Body of pancreas (tissue), 4 donors: ENCODE results near the gene ACE. TPM values are rescaled to one million over a fixed set of nuclear protein-coding genes. Genes with fewer than 3 reads are reported as not detected.
A peak's percentile ranks its signal among the peaks of the same experiment; 100 is the strongest.

Experiments
- ATAC-seq: fragments of 150-250 bp; one replicate; pipeline ENCODE4 v1.9.1; 2016
- DNase-seq, 4 donors: peaks; one replicate each; pipeline ENCODE4 v3.0.0-alpha.2; 2019
- H3K27ac ChIP-seq, 4 donors: fragments of 200-600 bp; sonication (generic); 1 replicate in 3 of 4; 2 replicates in 1 of 4; pipeline versions ENCODE4 v1.5.1 to v1.6.1; 2016 to 2019; ENCODE audit warnings: mild to moderate bottlenecking in 1 of 4, mixed read lengths in 1 of 4, moderate library complexity in 1 of 4
- H3K27me3 ChIP-seq, 2 donors: fragments of 200-600 bp; sonication (generic); one replicate each; pipeline ENCODE4 v1.6.0; 2016; ENCODE audit warnings: mild to moderate bottlenecking in 1 of 2
- H3K36me3 ChIP-seq, 2 donors: fragments of 200-600 bp; sonication (generic); replicated peaks in 1 of 2; 2 replicates each; pipeline ENCODE4 v1.5.1; 2016; ENCODE audit warnings: low read depth in 2 of 2; ENCODE audit not compliant: insufficient read depth in 1 of 2
- H3K4me1 ChIP-seq: fragments of 200-600 bp; sonication (generic); one replicate; pipeline ENCODE4 v1.6.0; 2016
- H3K4me3 ChIP-seq, 2 donors: fragments of 200-600 bp; sonication (generic); 1 replicate in 1 of 2; 2 replicates in 1 of 2; pipeline ENCODE4 v1.5.1; 2016 to 2019
- H3K9me3 ChIP-seq, 3 donors: fragments of 200-600 bp; sonication (generic); 1 replicate in 2 of 3; 2 replicates in 1 of 3; pipeline ENCODE4 v1.5.1; 2016
- CTCF ChIP-seq, 7 experiments: fragments of 450-650 bp in 4 of 7; fragments of 200-600 bp in 3 of 7; sonication (generic) in 3 of 7; IDR thresholded peaks; one replicate each; pipeline ENCODE4 v1.5.1; 2016 to 2019; ENCODE audit warnings: antibody characterized with exemption in 7 of 7
- POLR2A ChIP-seq, 3 donors: fragments of 450-650 bp; IDR thresholded peaks; one replicate each; pipeline ENCODE4 v1.6.1; 2016; ENCODE audit warnings: antibody characterized with exemption in 3 of 3, mild to moderate bottlenecking in 2 of 3
- WGBS, 2 donors: methylation state at CpG; one replicate each; pipeline ENCODE4 v1.1.5; 2017; 5-methylcytosine and 5-hydroxymethylcytosine counted together
- intact Hi-C: fragments of 100-400 bp; cut with DNase I; formaldehyde crosslinking; loops from one replicate; pipeline ENCODE4 v1.15.1; 2023
- total RNA-seq, 2 donors: library from RNA; depleted of rRNA; stranded (reverse); fragments of >200 nt; gene quantifications; one replicate each; pipeline ENCODE4 v1.1.0, GENCODE V29; 2016

The ACE gene
- total RNA-seq, 2 donors from 2014 or later = 5.3 to 6.2 TPM

- no peak overlapping the region for H3K27ac ChIP-seq
- H3K9me3 ChIP-seq = no peaks in the 10 kb centered on the region
- no peak for TF ChIP-seq POLR2A (IDR thresholded peaks at IDR 0.05)
- TF ChIP-seq CTCF (IDR thresholded peaks at IDR 0.05) = peak; percentile 72 to 93 (median 88)
- intact Hi-C loops = loop anchor here (5.0 kb wide), 1 partner anchor 42 kb away; no protein-coding TSS in a partner anchor
- DNase-seq (peak; percentile 86 to 88 (median 88)), ATAC-seq (peak; percentile 75)
- H3K27me3 ChIP-seq = no peaks in the 10 kb centered on the region
- no peak overlapping the region for H3K4me3 ChIP-seq
- H3K4me1 ChIP-seq = peaks cover 42% of the 10 kb centered on the region
- WGBS, 2 donors = 32 to 54% methylated on average over 10 to 16 of the region's 16 CpGs
- H3K36me3 ChIP-seq = no peaks in the 10 kb centered on the region
Observed at GRCh38 chr17:63478814-63479494, 2.1 kb downstream of the ACE start.

GRCh38 chr17:63479495-63480184 is 2.8 kb downstream of the ACE start:
- H3K4me1 ChIP-seq = peaks cover 35% of the 10 kb centered on the region
- H3K9me3 ChIP-seq = no peaks in the 10 kb centered on the region
- no peaks in the 10 kb centered on the region for H3K27me3 ChIP-seq
- TF ChIP-seq CTCF (IDR thresholded peaks at IDR 0.05) = no peak
- no peak overlapping the region for H3K4me3 ChIP-seq
- no peaks in the 10 kb centered on the region for H3K36me3 ChIP-seq
- DNase-seq = no peak
- intact Hi-C loops = loop anchor here (5.0 kb wide), 2 partner anchors 42 to 57 kb away; no protein-coding TSS in a partner anchor
- WGBS, 2 donors = 72 to 80% methylated on average over 12 to 17 of the region's 17 CpGs
- ATAC-seq = no peak
- H3K27ac ChIP-seq = no peak overlapping the region

- no peaks in the 10 kb centered on the region for H3K27me3 ChIP-seq
- DNase-seq (no peak), ATAC-seq (no peak)
- TF ChIP-seq POLR2A (IDR thresholded peaks at IDR 0.05) = no peak
- TF ChIP-seq CTCF (IDR thresholded peaks at IDR 0.05) = no peak
- H3K9me3 ChIP-seq = no peaks in the 10 kb centered on the region
- H3K36me3 ChIP-seq = no peaks in the 10 kb centered on the region
- H3K4me1 ChIP-seq = peaks cover 29% of the 10 kb centered on the region
- no peak overlapping the region for H3K27ac ChIP-seq
- WGBS, 2 donors = 82 to 84% methylated on average over 21 of the region's 21 CpGs
- no peak overlapping the region for H3K4me3 ChIP-seq
- intact Hi-C loops = loop anchor here (5.0 kb wide), 1 partner anchor 58 kb away; no protein-coding TSS in a partner anchor
Observed at GRCh38 chr17:63480192-63480784, 3.4 kb downstream of the ACE start.

- WGBS, 2 donors = 65 to 74% methylated on average over 7 to 11 of the region's 11 CpGs
- no peaks in the 10 kb centered on the region for H3K36me3 ChIP-seq
- intact Hi-C loops = loop anchor here (5.0 kb wide), 1 partner anchor 59 kb away; no protein-coding TSS in a partner anchor
- H3K4me3 ChIP-seq = no peak overlapping the region
- DNase-seq (peak in 2 of 4 donors; percentile 15 to 25), ATAC-seq (no peak)
- H3K27ac ChIP-seq = no peak overlapping the region
- TF ChIP-seq CTCF (IDR thresholded peaks at IDR 0.05) = no peak
- TF ChIP-seq POLR2A (IDR thresholded peaks at IDR 0.05) = no peak
- no peaks in the 10 kb centered on the region for H3K27me3 ChIP-seq
- no peaks in the 10 kb centered on the region for H3K9me3 ChIP-seq
- peaks cover 28% of the 10 kb centered on the region for H3K4me1 ChIP-seq
Observed at GRCh38 chr17:63480826-63481487, 4.1 kb downstream of the ACE start.
